Esophagus squamous epithelium (tissue), 4 donors: ENCODE data around the gene NRDE2.

ENCODE experiments used
- CTCF ChIP-seq, 6 experiments: fragments of 450-650 bp in 4 of 6; fragments of 200-600 bp in 2 of 6; sonication (generic) in 2 of 6; IDR thresholded peaks; one replicate each; pipeline ENCODE4 v1.5.1; 2016 to 2019; ENCODE audit warnings: antibody characterized with exemption in 6 of 6, mild to moderate bottlenecking in 4 of 6, moderate library complexity in 4 of 6
- POLR2A ChIP-seq, 4 donors: fragments of 450-650 bp; IDR thresholded peaks; one replicate each; pipeline ENCODE4 v1.6.1; 2017; ENCODE audit warnings: antibody characterized with exemption in 4 of 4, mild to moderate bottlenecking in 4 of 4, moderate library complexity in 3 of 4

GRCh38 chr14:90331497-90332270, at the start of gene NRDE2:
- TF ChIP-seq POLR2A (IDR thresholded peaks at IDR 0.05) (peak in 1 of 4 donors; percentile 36), CTCF (IDR thresholded peaks at IDR 0.05) (peak in 1 of 6 experiments; percentile 38)
